CD14-positive monocyte (primary cell): ENCODE results near the gene DUS4L. TPM values are rescaled to one million over a fixed set of nuclear protein-coding genes. Genes with fewer than 3 reads are reported as not detected.
A peak's percentile ranks its signal among the peaks of the same experiment; 100 is the strongest.

Experiments
- DNase-seq, 3 donors: peaks; one replicate each; pipeline ENCODE4 v3.0.0-alpha.2; 2011 to 2022
- H2AFZ ChIP-seq: 2 replicates; pipeline ENCODE4 v1.6.0; 2012; ENCODE audit warnings: mild to moderate bottlenecking, low read depth, low read length, inconsistent platforms; ENCODE audit not compliant: insufficient read depth, poor library complexity, severe bottlenecking
- H3K27ac ChIP-seq, 2 donors: 1 replicate in 1 of 2; 2 replicates in 1 of 2; pipeline ENCODE4 v1.5.1; 2012 to 2013; ENCODE audit warnings: low read length in 2 of 2, control low read depth in 1 of 2, inconsistent platforms in 1 of 2, low read depth in 1 of 2, mild to moderate bottlenecking in 1 of 2
- H3K27me3 ChIP-seq, 2 donors: one replicate each; pipeline versions ENCODE4 v1.6.0 to v1.6.1; 2011 to 2013; ENCODE audit warnings: low read length in 2 of 2; ENCODE audit not compliant: control insufficient read depth in 2 of 2, insufficient read depth in 2 of 2
- H3K36me3 ChIP-seq, 2 donors: replicated peaks in 1 of 2; 1 replicate in 1 of 2; 2 replicates in 1 of 2; pipeline versions ENCODE4 v1.5.1 to v1.6.1; 2012 to 2013; ENCODE audit warnings: low read length in 2 of 2, control low read depth in 1 of 2, inconsistent platforms in 1 of 2, mild to moderate bottlenecking in 1 of 2; ENCODE audit not compliant: insufficient read depth in 2 of 2, control insufficient read depth in 1 of 2
- H3K4me1 ChIP-seq, 2 donors: 1 replicate in 1 of 2; 2 replicates in 1 of 2; pipeline versions ENCODE4 v1.5.1 to v1.6.1; 2012 to 2013; ENCODE audit warnings: low read length in 2 of 2, control low read depth in 1 of 2, inconsistent platforms in 1 of 2, mild to moderate bottlenecking in 1 of 2, moderate library complexity in 1 of 2; ENCODE audit not compliant: insufficient read depth in 2 of 2, control insufficient read depth in 1 of 2
- H3K4me2 ChIP-seq: replicated peaks from 2 replicates; pipeline ENCODE3; 2012; ENCODE audit warnings: low read length, moderate library complexity, mild to moderate bottlenecking; ENCODE audit not compliant: poor library complexity, severe bottlenecking; ENCODE audit errors: extremely low read depth
- H3K4me3 ChIP-seq, 3 experiments: fragments of 200-600 bp in 1 of 3; sonication (generic) in 1 of 3; replicated peaks in 1 of 3; 1 replicate in 2 of 3; 2 replicates in 1 of 3; pipeline ENCODE4 v1.5.1; 2011 to 2013; ENCODE audit warnings: low read length in 3 of 3, mild to moderate bottlenecking in 3 of 3, control low read depth in 2 of 3, low read depth in 2 of 3, inconsistent platforms in 1 of 3, moderate library complexity in 1 of 3
- H3K79me2 ChIP-seq: 2 replicates; pipeline ENCODE4 v1.6.0; 2012; ENCODE audit warnings: mild to moderate bottlenecking, control low read depth, inconsistent platforms, low read length, moderate library complexity; ENCODE audit not compliant: insufficient read depth
- H3K9ac ChIP-seq: 2 replicates; pipeline ENCODE4 v1.6.0; 2017; ENCODE audit warnings: low read length, mild to moderate bottlenecking; ENCODE audit not compliant: insufficient read depth, poor library complexity, severe bottlenecking
- H3K9me3 ChIP-seq, 2 donors: replicated peaks in 1 of 2; 1 replicate in 1 of 2; 2 replicates in 1 of 2; pipeline versions ENCODE4 v1.5.1 to v1.6.1; 2012 to 2013; ENCODE audit warnings: low read length in 2 of 2, control low read depth in 1 of 2; ENCODE audit not compliant: control insufficient read depth in 1 of 2, insufficient read depth in 1 of 2
- H4K20me1 ChIP-seq: 2 replicates; pipeline ENCODE4 v1.6.0; 2012; ENCODE audit warnings: mild to moderate bottlenecking, low read length, control low read depth, moderate library complexity; ENCODE audit not compliant: insufficient read depth
- H3K27ac Mint-ChIP-seq, 7 donors: one replicate each; pipeline ENCODE4 v1.8.0; 2020; ENCODE audit warnings: mild to moderate bottlenecking in 7 of 7, mixed read lengths in 7 of 7, moderate library complexity in 6 of 7, inconsistent platforms in 2 of 7
- H3K27me3 Mint-ChIP-seq, 3 donors: one replicate each; pipeline ENCODE4 v1.8.0; 2021 to 2022; ENCODE audit warnings: low read depth in 3 of 3, mild to moderate bottlenecking in 3 of 3, mixed read lengths in 3 of 3, moderate library complexity in 3 of 3, inconsistent platforms in 1 of 3
- H3K36me3 Mint-ChIP-seq, 2 donors: one replicate each; pipeline ENCODE4 v1.8.0; 2020; ENCODE audit warnings: mixed read lengths in 2 of 2, inconsistent platforms in 1 of 2, mild to moderate bottlenecking in 1 of 2
- H3K4me1 Mint-ChIP-seq: one replicate; pipeline ENCODE4 v1.8.0; 2020; ENCODE audit warnings: mild to moderate bottlenecking, mixed read lengths
- H3K4me3 Mint-ChIP-seq, 2 donors: one replicate each; pipeline ENCODE4 v1.8.0; 2020; ENCODE audit warnings: mild to moderate bottlenecking in 2 of 2, mixed read lengths in 2 of 2, moderate library complexity in 1 of 2
- H3K9me3 Mint-ChIP-seq, 7 donors: one replicate each; pipeline ENCODE4 v1.8.0; 2020 to 2022; ENCODE audit warnings: mixed read lengths in 7 of 7, mild to moderate bottlenecking in 6 of 7, moderate library complexity in 6 of 7, inconsistent platforms in 2 of 7
- WGBS: methylation state at CpG from one replicate; pipeline ENCODE4 v1.1.5; 2013; ENCODE audit warnings: missing lambda C conversion rate; ENCODE audit not compliant: insufficient coverage; 5-methylcytosine and 5-hydroxymethylcytosine counted together
- intact Hi-C, 2 donors: fragments of 100-400 bp; cut with micrococcal nuclease; formaldehyde crosslinking; loops; one replicate each; pipeline versions ENCODE4 v1.15.0 to v1.15.1; 2023
- polyA plus RNA-seq, 3 donors: library from polyadenylated mRNA; depleted of rRNA in 1 of 3; unstranded in 2 of 3; stranded (reverse) in 1 of 3; fragments of 300-500 nt in 2 of 3; fragments of >200 nt in 1 of 3; fragmentation: Illumina TruSeq in 2 of 3; gene quantifications; 1 replicate in 2 of 3; 2 replicates in 1 of 3; pipeline ENCODE4 v1.2.3, GENCODE V29; 2012 to 2021
- TF ChIP-seq, protein P1 (sequence below): fragments of 200-600 bp; IDR thresholded peaks from one replicate; pipeline ENCODE4 v1.8.0; 2022; ENCODE audit warnings: antibody characterized with exemption, mild to moderate bottlenecking

The DUS4L gene
- polyA plus RNA-seq, 3 donors: 1.6 to 2.3 (median 1.7) TPM

DNA sequence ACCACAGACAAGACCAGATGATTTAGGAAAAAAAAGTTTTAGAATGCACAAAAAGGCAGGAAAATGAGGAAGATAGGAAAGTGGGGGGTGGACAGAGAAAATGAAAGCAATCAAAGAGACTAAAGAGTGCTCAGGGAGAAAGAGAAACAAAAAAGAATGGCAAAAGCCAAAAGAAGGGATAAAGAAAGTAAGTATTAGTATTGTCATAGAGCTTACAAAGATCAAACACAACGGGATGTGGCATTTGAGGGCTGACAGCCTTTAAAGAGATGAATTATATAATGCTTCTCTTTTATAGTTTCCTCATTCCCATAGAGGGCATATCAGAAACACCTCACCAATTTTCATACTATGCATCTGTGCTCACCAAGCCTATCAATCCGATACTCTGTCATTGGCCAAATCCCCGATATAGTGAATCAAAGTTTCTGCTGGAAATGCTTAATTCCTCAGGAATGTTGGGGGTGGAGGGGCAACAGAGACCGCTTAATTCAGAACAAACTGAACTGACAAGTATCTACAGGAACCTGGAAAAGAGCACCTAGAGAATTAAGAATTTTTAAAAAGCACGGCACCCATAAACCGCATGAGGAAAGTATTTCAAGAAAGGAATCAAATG is 2.8 kb upstream of the DUS4L start:
- no peak for DNase-seq
- Histone ChIP-seq H2AFZ (no peak overlapping the region), H3K4me3 (peak overlapping the region in 1 of 3 experiments; percentile 28), H3K4me1 (peaks cover 25 to 38% of the 10 kb centered on the region in 2 donors), H3K27me3 (no peaks in the 10 kb centered on the region), H4K20me1 (peaks cover 6% of the 10 kb centered on the region), H3K9me3 (no peaks in the 10 kb centered on the region), H3K4me2 (peak overlapping the region; percentile 17), H3K79me2 (peaks cover 60% of the 10 kb centered on the region), H3K36me3 (peaks cover 15 to 23% of the 10 kb centered on the region in 2 donors), H3K27ac (peak overlapping the region in 1 of 2 donors; percentile 23), H3K9ac (no peak overlapping the region)
- Mint-ChIP-seq H3K36me3 (peaks cover 19 to 21% of the 10 kb centered on the region in 2 donors), H3K4me3 (peak overlapping the region; percentile 9 to 67), H3K27me3 (no peaks in the 10 kb centered on the region), H3K9me3 (no peaks in the 10 kb centered on the region), H3K27ac (peak overlapping the region in 6 of 7 donors; percentile 4 to 71 (median 37)), H3K4me1 (peaks cover 41% of the 10 kb centered on the region)
- intact Hi-C loops: loop anchor here (10.0 kb wide), 3 partner anchors 184 to 1686 kb away; partner anchors contain the start of genes ATXN7L1 (in 1 of the 2), CBLL1 (in 1 of the 2) and DLD (in 1 of the 2)
- TF ChIP-seq, protein P1, sequence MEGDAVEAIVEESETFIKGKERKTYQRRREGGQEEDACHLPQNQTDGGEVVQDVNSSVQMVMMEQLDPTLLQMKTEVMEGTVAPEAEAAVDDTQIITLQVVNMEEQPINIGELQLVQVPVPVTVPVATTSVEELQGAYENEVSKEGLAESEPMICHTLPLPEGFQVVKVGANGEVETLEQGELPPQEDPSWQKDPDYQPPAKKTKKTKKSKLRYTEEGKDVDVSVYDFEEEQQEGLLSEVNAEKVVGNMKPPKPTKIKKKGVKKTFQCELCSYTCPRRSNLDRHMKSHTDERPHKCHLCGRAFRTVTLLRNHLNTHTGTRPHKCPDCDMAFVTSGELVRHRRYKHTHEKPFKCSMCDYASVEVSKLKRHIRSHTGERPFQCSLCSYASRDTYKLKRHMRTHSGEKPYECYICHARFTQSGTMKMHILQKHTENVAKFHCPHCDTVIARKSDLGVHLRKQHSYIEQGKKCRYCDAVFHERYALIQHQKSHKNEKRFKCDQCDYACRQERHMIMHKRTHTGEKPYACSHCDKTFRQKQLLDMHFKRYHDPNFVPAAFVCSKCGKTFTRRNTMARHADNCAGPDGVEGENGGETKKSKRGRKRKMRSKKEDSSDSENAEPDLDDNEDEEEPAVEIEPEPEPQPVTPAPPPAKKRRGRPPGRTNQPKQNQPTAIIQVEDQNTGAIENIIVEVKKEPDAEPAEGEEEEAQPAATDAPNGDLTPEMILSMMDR: no peak
- WGBS: 63% methylated on average over 4 of the region's 6 CpGs

DNA sequence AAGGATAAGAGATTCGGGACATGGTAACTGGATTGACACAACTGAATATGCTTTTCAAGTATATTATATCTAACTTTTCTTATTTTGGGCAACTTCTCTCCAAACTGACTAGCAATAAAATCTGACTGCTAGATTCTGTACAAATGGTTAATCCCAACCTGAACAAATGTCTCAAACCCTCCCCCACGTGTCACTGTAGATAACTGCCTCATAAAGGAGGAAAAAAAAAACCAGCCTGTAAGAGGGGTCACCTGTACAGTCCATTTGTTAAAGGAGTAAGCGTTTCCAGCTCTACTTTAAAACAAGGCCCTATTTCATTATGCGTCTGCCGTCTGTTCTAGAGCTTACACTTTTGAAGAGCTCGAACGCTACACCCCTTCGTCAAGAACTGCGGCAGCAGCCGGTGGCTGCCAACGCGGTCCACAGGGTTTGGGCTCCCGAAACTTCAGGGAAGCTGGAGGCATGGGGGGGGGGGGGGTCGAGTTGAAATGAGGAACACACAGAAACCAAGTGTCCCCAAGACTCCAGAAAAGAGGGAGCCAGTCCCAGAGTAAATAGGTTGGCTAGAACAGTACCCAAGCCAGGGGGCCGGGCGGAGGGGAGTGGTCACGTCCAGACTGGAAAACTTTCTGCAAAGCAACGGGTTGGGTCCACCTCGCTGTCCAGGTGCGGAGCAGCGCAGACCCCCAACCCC is 543 bp upstream of the DUS4L start:
- DNase-seq: peak in 1 of 3 donors; percentile 10

More for the DNA sequence above, 543 bp upstream of the DUS4L start:
- TF ChIP-seq, protein P1: no peak
- Histone ChIP-seq H3K79me2 (peaks cover 57% of the 10 kb centered on the region), H3K4me2 (peak overlapping the region; percentile 84), H3K4me1 (peaks cover 25 to 38% of the 10 kb centered on the region in 2 donors), H4K20me1 (peaks cover 6% of the 10 kb centered on the region), H3K4me3 (peak overlapping the region; percentile 88 to 99 (median 93)), H3K27me3 (no peaks in the 10 kb centered on the region), H3K36me3 (peaks cover 0 to under 1% of the 10 kb centered on the region in 2 donors), H3K9me3 (no peaks in the 10 kb centered on the region), H3K9ac (peak overlapping the region; percentile 90), H2AFZ (peak overlapping the region; percentile 98), H3K27ac (peak overlapping the region; percentile 84 to 98)
- H3K27ac Mint-ChIP-seq: peak overlapping the region; percentile 91 to 98 (median 95)
- H3K4me3 Mint-ChIP-seq: peak overlapping the region; percentile 89 to 91
- no peaks in the 10 kb centered on the region for H3K27me3 Mint-ChIP-seq
- H3K4me1 Mint-ChIP-seq: peaks cover 41% of the 10 kb centered on the region
- peaks cover 3 to 5% of the 10 kb centered on the region in 2 donors for H3K36me3 Mint-ChIP-seq
- intact Hi-C loops: loop anchor here (10.0 kb wide), 3 partner anchors 182 to 1688 kb away; partner anchors contain the start of genes ATXN7L1 (in 1 of the 2), CBLL1 (in 1 of the 2) and DLD (in 1 of the 2)
- WGBS: 0% methylated on average over 9 of the region's 21 CpGs
- no peaks in the 10 kb centered on the region for H3K9me3 Mint-ChIP-seq
